Natural killer cell (primary cell): Measurements from ENCODE around the gene ZMYM5. TPM values are rescaled to one million over a fixed set of nuclear protein-coding genes. Genes with fewer than 3 reads are reported as not detected.
A peak's percentile ranks its signal among the peaks of the same experiment; 100 is the strongest.
"Not testable (repeated sequence)": the region's sequence is repeated elsewhere in the genome, so short reads cannot be mapped to it uniquely, and the experiment has no call there.

Experiments used
- ATAC-seq, 3 donors: fragments of 150-1000 bp in 2 of 3; fragments of 200-7000 bp in 1 of 3; cut with Tn5 transposase; 1 replicate in 1 of 3; 2 replicates in 2 of 3; pipeline ENCODE4 v1.10.0; 2021; ENCODE audit warnings: mild to moderate bottlenecking in 2 of 3, moderate library complexity in 2 of 3
- DNase-seq, 2 donors: peaks; one replicate each; pipeline versions ENCODE4 v3.0.0 to v3.0.0-alpha.2; 2013 to 2021; ENCODE audit warnings: mixed read lengths in 1 of 2
- H3K27ac ChIP-seq: one replicate; pipeline ENCODE4 v1.5.1; 2013; ENCODE audit warnings: mild to moderate bottlenecking, low read length
- H3K27me3 ChIP-seq: one replicate; pipeline ENCODE4 v1.6.1; 2013; ENCODE audit warnings: low read length; ENCODE audit not compliant: control insufficient read depth, insufficient read depth
- H3K36me3 ChIP-seq: one replicate; pipeline ENCODE4 v1.6.1; 2013; ENCODE audit warnings: low read length; ENCODE audit not compliant: control insufficient read depth, insufficient read depth
- H3K4me1 ChIP-seq: one replicate; pipeline ENCODE4 v1.6.1; 2013; ENCODE audit warnings: low read length; ENCODE audit not compliant: control insufficient read depth, insufficient read depth
- H3K4me3 ChIP-seq: one replicate; pipeline ENCODE4 v1.5.1; 2013; ENCODE audit warnings: low read length
- H3K9me3 ChIP-seq: one replicate; pipeline ENCODE4 v1.6.1; 2013; ENCODE audit warnings: low read length; ENCODE audit not compliant: control insufficient read depth, insufficient read depth
- H3K27ac Mint-ChIP-seq, 2 donors: one replicate each; pipeline ENCODE4 v1.8.0; 2022; ENCODE audit warnings: mild to moderate bottlenecking in 2 of 2, mixed read lengths in 2 of 2, moderate library complexity in 1 of 2
- H3K27me3 Mint-ChIP-seq, 2 donors: one replicate each; pipeline ENCODE4 v1.8.0; 2022; ENCODE audit warnings: low read depth in 2 of 2, mixed read lengths in 2 of 2
- H3K36me3 Mint-ChIP-seq: one replicate; pipeline ENCODE4 v1.8.0; 2022; ENCODE audit warnings: mixed read lengths
- H3K4me1 Mint-ChIP-seq, 2 donors: one replicate each; pipeline ENCODE4 v1.8.0; 2022; ENCODE audit warnings: mixed read lengths in 2 of 2
- H3K4me3 Mint-ChIP-seq: one replicate; pipeline ENCODE4 v1.8.0; 2022; ENCODE audit warnings: mild to moderate bottlenecking, moderate library complexity, mixed read lengths
- H3K9me3 Mint-ChIP-seq, 2 donors: one replicate each; pipeline ENCODE4 v1.8.0; 2022; ENCODE audit warnings: mixed read lengths in 2 of 2
- WGBS: methylation state at CpG from one replicate; pipeline ENCODE4 v1.1.7; 2013; ENCODE audit warnings: missing lambda C conversion rate; ENCODE audit not compliant: insufficient coverage; 5-methylcytosine and 5-hydroxymethylcytosine counted together
- intact Hi-C: fragments of 100-400 bp; cut with micrococcal nuclease; formaldehyde crosslinking; loops from one replicate; pipeline ENCODE4 v1.14.2; 2022
- total RNA-seq, 4 donors: library from RNA; stranded (reverse); fragments of 120-200 nt in 1 of 4; gene quantifications; one replicate each; pipeline versions ENCODE4 v1.2.3 to v1.2.4, GENCODE V29; 2013 to 2022
- TF ChIP-seq, protein P1 (sequence below): fragments of 200-600 bp; IDR thresholded peaks from one replicate; pipeline ENCODE4 v1.8.0; 2022; ENCODE audit warnings: antibody characterized with exemption

ZMYM5 gene
- total RNA-seq, 3 donors from 2014 or later (not counting 1 experiment from before 2014, with no cell fraction given), result 29.5 to 37.4 (median 36.0) TPM

DNA sequence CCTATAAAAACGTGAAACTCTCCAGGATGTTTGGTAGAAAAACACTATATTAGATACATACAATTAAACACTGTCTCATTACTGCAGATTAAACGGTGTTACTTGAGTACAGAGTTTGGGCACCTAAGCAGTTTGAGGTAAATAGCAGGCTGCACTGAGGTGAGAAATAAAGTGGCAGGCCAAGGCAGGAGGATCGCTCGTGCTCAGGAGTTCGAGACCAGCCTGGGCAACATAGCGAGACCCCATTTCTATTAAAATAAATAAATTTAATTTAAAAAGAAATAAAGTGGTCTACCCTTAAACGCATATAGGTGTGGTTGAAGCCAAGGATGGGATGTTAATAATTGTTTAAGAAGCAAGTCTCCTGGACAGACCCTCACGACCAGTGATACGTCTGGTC, 81.9 kb downstream of the ZMYM5 start:
- peaks cover 20% of the 10 kb centered on the region for H3K4me1 ChIP-seq
- Mint-ChIP-seq H3K27ac (peak overlapping the region; percentile 98 to 99), H3K4me1 (peaks cover 6 to 7% of the 10 kb centered on the region in 2 donors), H3K4me3 (peak overlapping the region; percentile 99), H3K36me3 (no peaks in the 10 kb centered on the region), H3K27me3 (no peaks in the 10 kb centered on the region), H3K9me3 (no peaks in the 10 kb centered on the region)
- DNase-seq (peak in 1 of 2 donors; percentile 26), ATAC-seq (no peak)
- no peaks in the 10 kb centered on the region for H3K36me3 ChIP-seq
- TF ChIP-seq, protein P1, sequence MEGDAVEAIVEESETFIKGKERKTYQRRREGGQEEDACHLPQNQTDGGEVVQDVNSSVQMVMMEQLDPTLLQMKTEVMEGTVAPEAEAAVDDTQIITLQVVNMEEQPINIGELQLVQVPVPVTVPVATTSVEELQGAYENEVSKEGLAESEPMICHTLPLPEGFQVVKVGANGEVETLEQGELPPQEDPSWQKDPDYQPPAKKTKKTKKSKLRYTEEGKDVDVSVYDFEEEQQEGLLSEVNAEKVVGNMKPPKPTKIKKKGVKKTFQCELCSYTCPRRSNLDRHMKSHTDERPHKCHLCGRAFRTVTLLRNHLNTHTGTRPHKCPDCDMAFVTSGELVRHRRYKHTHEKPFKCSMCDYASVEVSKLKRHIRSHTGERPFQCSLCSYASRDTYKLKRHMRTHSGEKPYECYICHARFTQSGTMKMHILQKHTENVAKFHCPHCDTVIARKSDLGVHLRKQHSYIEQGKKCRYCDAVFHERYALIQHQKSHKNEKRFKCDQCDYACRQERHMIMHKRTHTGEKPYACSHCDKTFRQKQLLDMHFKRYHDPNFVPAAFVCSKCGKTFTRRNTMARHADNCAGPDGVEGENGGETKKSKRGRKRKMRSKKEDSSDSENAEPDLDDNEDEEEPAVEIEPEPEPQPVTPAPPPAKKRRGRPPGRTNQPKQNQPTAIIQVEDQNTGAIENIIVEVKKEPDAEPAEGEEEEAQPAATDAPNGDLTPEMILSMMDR, result no peak
- H3K4me3 ChIP-seq, result peak overlapping the region; percentile 96
- intact Hi-C loops, result loop anchor here (10.0 kb wide), 1 partner anchor 183 kb away; no protein-coding TSS in a partner anchor
- H3K27me3 ChIP-seq, result no peaks in the 10 kb centered on the region
- H3K9me3 ChIP-seq, result no peaks in the 10 kb centered on the region
- peak overlapping the region; percentile 93 for H3K27ac ChIP-seq
- 3% methylated on average over 4 of the region's 9 CpGs for WGBS

DNA sequence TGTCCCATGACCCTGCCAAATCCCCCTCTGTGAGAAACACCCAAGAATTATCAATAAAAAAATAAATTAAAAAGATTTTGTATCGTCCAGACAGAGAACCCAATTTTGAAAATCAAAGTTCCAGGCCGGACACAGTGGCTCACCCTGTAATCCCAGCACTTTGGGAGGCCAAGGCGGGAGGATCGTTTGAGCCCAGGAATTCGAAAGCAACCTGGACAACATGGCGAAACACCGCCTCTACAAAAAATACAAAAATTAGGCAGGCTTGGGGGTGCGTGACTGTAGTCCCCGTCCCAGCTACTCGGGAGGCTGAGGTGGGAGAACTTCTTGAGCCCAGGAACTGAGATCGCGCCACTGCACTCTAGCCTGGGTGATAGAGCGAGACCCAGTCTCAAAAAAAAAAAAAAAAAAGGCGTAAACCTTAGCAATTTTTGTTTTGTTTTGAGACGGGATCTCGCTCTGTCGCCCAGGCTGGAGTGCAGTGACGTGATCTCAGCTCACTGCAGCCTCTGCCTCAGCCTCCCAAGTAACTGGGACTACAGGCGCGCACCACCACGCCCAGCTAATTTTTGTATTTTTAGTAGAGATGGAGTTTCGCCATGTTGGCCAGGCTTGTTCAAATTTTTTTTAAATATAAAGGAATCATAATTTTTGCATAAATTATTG, 82.6 kb downstream of the ZMYM5 start:
- WGBS, result 75% methylated on average over 20 of the region's 22 CpGs
- H3K27ac Mint-ChIP-seq, result peak overlapping the region; percentile 98 to 99
- H3K4me3 ChIP-seq, result peak overlapping the region; percentile 96
- not testable (repeated sequence) for H3K9me3 ChIP-seq, H3K27me3 ChIP-seq, H3K36me3 ChIP-seq, H3K27me3 Mint-ChIP-seq, ATAC-seq, H3K9me3 Mint-ChIP-seq, H3K36me3 Mint-ChIP-seq
- peaks cover 26% of the 10 kb centered on the region for H3K4me1 ChIP-seq
- intact Hi-C loops, result loop anchor here (10.0 kb wide), 1 partner anchor 184 kb away; no protein-coding TSS in a partner anchor
- peak overlapping the region; percentile 24 for H3K27ac ChIP-seq
- peak in 1 of 2 donors; percentile 30 for DNase-seq
- peak overlapping the region; percentile 91 for H3K4me3 Mint-ChIP-seq
- H3K4me1 Mint-ChIP-seq, result peaks cover 10 to 12% of the 10 kb centered on the region in 2 donors

Other genes starting within 250 kb of the ZMYM5 start
- gene MPHOSPH8, start 230.0 kb downstream of the ZMYM5 start, total RNA-seq, result 10 to 100 TPM; 54.2 to 64.7 (median 59.8) TPM
- gene PSPC1, start 80.7 kb downstream of the ZMYM5 start, total RNA-seq, result 100 to 1,000 TPM in 2 of 3 donors, 10 to 100 TPM in 1; 94.1 to 110 (median 107) TPM
- 100 to 1,000 TPM in 1 of 3 donors, 10 to 100 TPM in 2; 82.1 to 101 (median 87.0) TPM for gene ZMYM2, start 95.1 kb upstream of the ZMYM5 start, total RNA-seq